Endothelial cell of umbilical vein (primary cell): ENCODE results near the gene DPP10.

Source experiments
- CTCF ChIP-seq, 2 donors: IDR thresholded peaks; 1 replicate in 1 of 2; 2 replicates in 1 of 2; pipeline ENCODE4 v1.5.1; 2011; ENCODE audit warnings: low read length in 2 of 2, mild to moderate bottlenecking in 2 of 2, moderate library complexity in 2 of 2, control low read depth in 1 of 2, inconsistent platforms in 1 of 2, low read depth in 1 of 2; ENCODE audit not compliant: insufficient read depth in 1 of 2; ENCODE audit errors: extremely low read depth in 1 of 2
- POLR2AphosphoS5 ChIP-seq: IDR thresholded peaks from 2 replicates; pipeline ENCODE4 v1.6.1; 2012; ENCODE audit warnings: low read depth, mild to moderate bottlenecking, control low read depth, low read length, moderate library complexity; ENCODE audit not compliant: insufficient read depth

GRCh38 chr2:115083711-115084110 is 641.3 kb downstream of the DPP10 start:
- TF ChIP-seq CTCF (IDR thresholded peaks at IDR 0.05; ENCODE audit: extremely low read depth in 1 of 2, insufficient read depth in 1 of 2, low read depth in 1 of 2, low read length in 2 of 2) = no peak
- TF ChIP-seq POLR2AphosphoS5 = no peak
